WTC11 (cell line): Measurements from ENCODE around the gene SP110. TPM values are rescaled to one million over a fixed set of nuclear protein-coding genes. Genes with fewer than 3 reads are reported as not detected.

Experiments used
- ATAC-seq: fragments of 200-7000 bp; cut with Tn5 transposase; 2 replicates; pipeline ENCODE4 v1.10.0; 2021; ENCODE audit warnings: mild to moderate bottlenecking, moderate library complexity
- CTCF ChIA-PET: fragments of 300-600 bp; sonication (Branson Sonifier 250); formaldehyde crosslinking; loops from one replicate; lab custom pipeline; 2021; ENCODE audit warnings: antibody characterized with exemption; lab: Charles Lee
- POLR2A ChIA-PET: fragments of 350-600 bp; sonication (Branson Sonifier 250); formaldehyde crosslinking; loops from one replicate; lab custom pipeline; 2021; ENCODE audit warnings: antibody characterized with exemption; lab: Charles Lee
- DNase-seq: peaks from one replicate; pipeline ENCODE4 v3.0.0; 2021; ENCODE audit warnings: low spot score
- H3K27ac Mint-ChIP-seq: 2 replicates; pipeline ENCODE4 v1.8.0; 2021; ENCODE audit warnings: mixed read lengths
- H3K27me3 Mint-ChIP-seq: 2 replicates; pipeline ENCODE4 v1.8.0; 2021; ENCODE audit warnings: low read depth, mild to moderate bottlenecking, moderate library complexity, mixed read lengths
- H3K36me3 Mint-ChIP-seq: 2 replicates; pipeline ENCODE4 v1.8.0; 2021; ENCODE audit warnings: mixed read lengths
- H3K4me1 Mint-ChIP-seq: 2 replicates; pipeline ENCODE4 v1.8.0; 2022; ENCODE audit warnings: mixed read lengths
- H3K4me3 Mint-ChIP-seq: 2 replicates; pipeline ENCODE4 v1.8.0; 2021; ENCODE audit warnings: mild to moderate bottlenecking, moderate library complexity, mixed read lengths
- H3K9me3 Mint-ChIP-seq: 2 replicates; pipeline ENCODE4 v1.8.0; 2021; ENCODE audit warnings: mixed read lengths
- CDX4 ChIP-seq: fragments of 250-450 bp; sonication (Bioruptor Pico); IDR thresholded peaks from 2 replicates; pipeline ENCODE4 v1.9.0; 2021; ENCODE audit warnings: moderate library complexity, mild to moderate bottlenecking, inconsistent platforms, borderline replicate concordance
- CTCF ChIP-seq: fragments of 200-600 bp; IDR thresholded peaks from 2 replicates; pipeline ENCODE4 v1.8.0; 2022; ENCODE audit warnings: antibody characterized with exemption
- FOXP4 ChIP-seq: sonication (generic); formaldehyde crosslinking; IDR thresholded peaks from 2 replicates; pipeline ENCODE4 v1.8.0; 2022; ENCODE audit warnings: mild to moderate bottlenecking, missing genetic modification reagents
- IRF2 ChIP-seq: sonication (generic); formaldehyde crosslinking; IDR thresholded peaks from 2 replicates; pipeline ENCODE4 v1.8.0; 2022; ENCODE audit warnings: low read depth, missing genetic modification reagents, borderline replicate concordance
- NFE2L1 ChIP-seq: sonication (generic); formaldehyde crosslinking; IDR thresholded peaks from 2 replicates; pipeline ENCODE4 v1.8.1; 2023; ENCODE audit warnings: missing genetic modification reagents
- PREB ChIP-seq: sonication (generic); formaldehyde crosslinking; IDR thresholded peaks from 2 replicates; pipeline ENCODE4 v1.8.1; 2022; ENCODE audit warnings: mild to moderate bottlenecking, missing genetic modification reagents, moderate library complexity, borderline replicate concordance
- PRRX2 ChIP-seq: fragments of 250-450 bp; sonication (Bioruptor Pico); IDR thresholded peaks from 2 replicates; pipeline ENCODE4 v1.8.0; 2021; ENCODE audit warnings: mild to moderate bottlenecking
- SMAD3 ChIP-seq: sonication (generic); formaldehyde crosslinking; IDR thresholded peaks from 2 replicates; pipeline ENCODE4 v1.8.0; 2022; ENCODE audit warnings: missing genetic modification reagents, mild to moderate bottlenecking, borderline replicate concordance
- SP1 ChIP-seq: sonication (generic); formaldehyde crosslinking; conservative IDR thresholded peaks from 2 replicates; pipeline ENCODE4 v1.8.1; 2022; ENCODE audit warnings: missing genetic modification reagents
- TCF7 ChIP-seq: sonication (generic); formaldehyde crosslinking; IDR thresholded peaks from 2 replicates; pipeline ENCODE4 v1.8.0; 2022; ENCODE audit warnings: mild to moderate bottlenecking, low read depth, missing genetic modification reagents, moderate library complexity
- TEAD1 ChIP-seq: sonication (generic); formaldehyde crosslinking; IDR thresholded peaks from 2 replicates; pipeline ENCODE4 v1.8.0; 2022; ENCODE audit warnings: mild to moderate bottlenecking, missing genetic modification reagents
- TEAD4 ChIP-seq: sonication (generic); formaldehyde crosslinking; IDR thresholded peaks from 2 replicates; pipeline ENCODE4 v1.8.0; 2022; ENCODE audit warnings: mild to moderate bottlenecking, missing genetic modification reagents
- TP53 ChIP-seq: sonication (generic); formaldehyde crosslinking; IDR thresholded peaks from 2 replicates; pipeline ENCODE4 v1.8.1; 2023; ENCODE audit warnings: mild to moderate bottlenecking, missing genetic modification reagents
- ZBTB21 ChIP-seq: sonication (generic); formaldehyde crosslinking; IDR thresholded peaks from 2 replicates; pipeline ENCODE4 v1.8.1; 2023; ENCODE audit warnings: mild to moderate bottlenecking, missing genetic modification reagents, borderline replicate concordance
- ZNF138 ChIP-seq: sonication (generic); formaldehyde crosslinking; conservative IDR thresholded peaks from 2 replicates; pipeline ENCODE4 v1.8.1; 2022; ENCODE audit warnings: mild to moderate bottlenecking, moderate library complexity, missing genetic modification reagents
- ZNF232 ChIP-seq: sonication (generic); formaldehyde crosslinking; IDR thresholded peaks from 2 replicates; pipeline ENCODE4 v1.8.0; 2022; ENCODE audit warnings: mild to moderate bottlenecking, missing genetic modification reagents
- ZNF671 ChIP-seq: fragments of 250-450 bp; sonication (Bioruptor Pico); IDR thresholded peaks from 2 replicates; pipeline ENCODE4 v1.8.0; 2021; ENCODE audit warnings: mild to moderate bottlenecking
- ZSCAN18 ChIP-seq: fragments of 250-450 bp; sonication (Bioruptor Pico); IDR thresholded peaks from 2 replicates; pipeline ENCODE4 v2.1.2; 2022; ENCODE audit warnings: mild to moderate bottlenecking, moderate library complexity
- total RNA-seq: library from RNA; stranded (reverse); gene quantifications from 3 replicates; pipeline ENCODE4 v1.2.3, GENCODE V29; 2021

SP110 gene
- total RNA-seq, 1 experiment from 2014 or later, result 5.7 TPM

GRCh38 chr2:230160112-230160660 lies 59.6 kb downstream of the SP110 start:
- ChIA-PET CTCF (interaction anchor here (0.5 to 4.7 kb wide), 57 partner anchors 8 to 855 kb away, joined by 3 to 88 read pairs (median 4); partner anchors contain the start of genes SLC16A14 and SP110), POLR2A (interaction anchor here (0.5 to 0.7 kb wide), 5 partner anchors 82 to 804 kb away, joined by 3 to 4 read pairs (median 3); partner anchors contain the start of gene SP140L)
- no peak overlapping the region for H3K27ac Mint-ChIP-seq
- peaks cover 7% of the 10 kb centered on the region for H3K36me3 Mint-ChIP-seq
- ATAC-seq (peak; percentile 79), DNase-seq (peak; percentile 55)
- TF ChIP-seq CTCF (peak; percentile 61), ZNF232 (CRISPR knock-in tag) (no peak)
- peaks cover 20% of the 10 kb centered on the region for H3K9me3 Mint-ChIP-seq
- H3K4me3 Mint-ChIP-seq, result no peak overlapping the region
- peaks cover 5% of the 10 kb centered on the region for H3K4me1 Mint-ChIP-seq
- H3K27me3 Mint-ChIP-seq, result no peaks in the 10 kb centered on the region; the same call in 1 of the 2 replicates

- Mint-ChIP-seq H3K27ac (no peak overlapping the region), H3K36me3 (peaks cover 7% of the 10 kb centered on the region), H3K4me3 (no peak overlapping the region), H3K4me1 (peaks cover 5% of the 10 kb centered on the region), H3K9me3 (peaks cover 20% of the 10 kb centered on the region), H3K27me3 (no peaks in the 10 kb centered on the region; the same call in 1 of the 2 replicates)
- ChIA-PET POLR2A (no interaction called here), CTCF (interaction anchor here (2.0 to 4.7 kb wide), 2 partner anchors 92 to 150 kb away, joined by 34 to 88 read pairs; partner anchors contain the start of gene SLC16A14)
- ATAC-seq (no peak), DNase-seq (no peak)
- TF ChIP-seq NFE2L1 (CRISPR knock-in tag) (no peak), TP53 (CRISPR knock-in tag) (no peak), SMAD3 (CRISPR knock-in tag) (no peak), TCF7 (no peak), ZNF232 (CRISPR knock-in tag) (no peak), TEAD1 (CRISPR knock-in tag) (no peak), TEAD4 (CRISPR knock-in tag) (no peak), CDX4 (CRISPR knock-in tag) (no peak), ZNF138 (CRISPR knock-in tag) (no peak), ZBTB21 (CRISPR knock-in tag) (no peak), PREB (CRISPR knock-in tag) (no peak), CTCF (no peak), IRF2 (CRISPR knock-in tag) (no peak), FOXP4 (CRISPR knock-in tag) (no peak), PRRX2 (CRISPR knock-in tag) (no peak), SP1 (CRISPR knock-in tag) (no peak), ZNF671 (CRISPR knock-in tag) (no peak), ZSCAN18 (CRISPR knock-in tag) (no peak)
Measured at GRCh38 chr2:230158468-230158867, 61.3 kb downstream of the SP110 start.
